ENCODE data around the gene TMOD1. TPM values are rescaled to one million over a fixed set of nuclear protein-coding genes. Genes with fewer than 3 reads are reported as not detected.

The TMOD1 gene
- total and polyA plus RNA-seq, 2 of the 13 experiments (the other 11 are each of a cell fraction or from before 2014, with no cell fraction given) = 0.04 to 0.07 TPM

DNA sequence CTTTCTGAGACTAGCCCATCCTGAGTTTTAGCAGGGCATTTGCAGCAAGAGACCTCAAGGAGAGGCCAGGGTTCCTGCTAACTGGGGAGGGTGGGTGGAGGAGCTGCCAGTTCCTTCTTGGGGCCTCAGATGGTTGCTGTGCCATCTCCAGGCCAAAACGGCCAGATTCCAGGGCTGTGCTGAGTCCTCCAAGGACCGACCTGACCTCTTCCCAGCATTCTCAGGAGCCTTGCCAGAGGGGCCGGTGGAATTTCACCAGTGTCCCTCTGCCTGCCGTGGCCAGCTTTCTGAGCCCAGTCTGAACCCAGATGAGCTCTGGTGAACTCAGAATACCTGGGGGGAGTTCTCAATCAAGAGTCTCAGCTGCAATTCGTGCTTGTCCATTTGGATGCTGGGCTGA, 77.4 kb downstream of the TMOD1 start:
- H3K27me3 ChIP-seq (ENCODE audit: control insufficient read depth in 1 of 2, insufficient read depth in 2 of 2, low read length in 2 of 2) = peaks cover 0 to 7% of the 10 kb centered on the region in 2 experiments; a peak in 1 of 5 replicates
- WGBS (ENCODE audit: low lambda C conversion rate) = 0% methylated on average over 1 of the region's 5 CpGs
- no peaks in the 10 kb centered on the region for H3K4me1 ChIP-seq (ENCODE audit: insufficient read depth, low read length)
- no peak for DNase-seq (ENCODE audit: low spot score)
- no peak overlapping the region for H2AFZ ChIP-seq (ENCODE audit: low read length)
- ATAC-seq = no peak
- no peak for FAIRE-seq
- ChIA-PET POLR2A (no interaction called here), CTCF (ENCODE audit: low intra/inter-chr PET ratio, low total read pairs) (no interaction called here)
- no peak overlapping the region for H3K27ac ChIP-seq (ENCODE audit: extremely low read length, insufficient read depth, low read length)
- H3K4me2 ChIP-seq (ENCODE audit: low read depth, low read length) = no peak overlapping the region
- no peaks in the 10 kb centered on the region for H3K9me3 ChIP-seq (ENCODE audit: low read length)
- no peaks in the 10 kb centered on the region for H3K36me3 ChIP-seq (replicated peaks in 1 of 2; ENCODE audit: control insufficient read depth in 1 of 2, insufficient read depth in 2 of 2, low read length in 2 of 2)
- TF ChIP-seq, protein P1, sequence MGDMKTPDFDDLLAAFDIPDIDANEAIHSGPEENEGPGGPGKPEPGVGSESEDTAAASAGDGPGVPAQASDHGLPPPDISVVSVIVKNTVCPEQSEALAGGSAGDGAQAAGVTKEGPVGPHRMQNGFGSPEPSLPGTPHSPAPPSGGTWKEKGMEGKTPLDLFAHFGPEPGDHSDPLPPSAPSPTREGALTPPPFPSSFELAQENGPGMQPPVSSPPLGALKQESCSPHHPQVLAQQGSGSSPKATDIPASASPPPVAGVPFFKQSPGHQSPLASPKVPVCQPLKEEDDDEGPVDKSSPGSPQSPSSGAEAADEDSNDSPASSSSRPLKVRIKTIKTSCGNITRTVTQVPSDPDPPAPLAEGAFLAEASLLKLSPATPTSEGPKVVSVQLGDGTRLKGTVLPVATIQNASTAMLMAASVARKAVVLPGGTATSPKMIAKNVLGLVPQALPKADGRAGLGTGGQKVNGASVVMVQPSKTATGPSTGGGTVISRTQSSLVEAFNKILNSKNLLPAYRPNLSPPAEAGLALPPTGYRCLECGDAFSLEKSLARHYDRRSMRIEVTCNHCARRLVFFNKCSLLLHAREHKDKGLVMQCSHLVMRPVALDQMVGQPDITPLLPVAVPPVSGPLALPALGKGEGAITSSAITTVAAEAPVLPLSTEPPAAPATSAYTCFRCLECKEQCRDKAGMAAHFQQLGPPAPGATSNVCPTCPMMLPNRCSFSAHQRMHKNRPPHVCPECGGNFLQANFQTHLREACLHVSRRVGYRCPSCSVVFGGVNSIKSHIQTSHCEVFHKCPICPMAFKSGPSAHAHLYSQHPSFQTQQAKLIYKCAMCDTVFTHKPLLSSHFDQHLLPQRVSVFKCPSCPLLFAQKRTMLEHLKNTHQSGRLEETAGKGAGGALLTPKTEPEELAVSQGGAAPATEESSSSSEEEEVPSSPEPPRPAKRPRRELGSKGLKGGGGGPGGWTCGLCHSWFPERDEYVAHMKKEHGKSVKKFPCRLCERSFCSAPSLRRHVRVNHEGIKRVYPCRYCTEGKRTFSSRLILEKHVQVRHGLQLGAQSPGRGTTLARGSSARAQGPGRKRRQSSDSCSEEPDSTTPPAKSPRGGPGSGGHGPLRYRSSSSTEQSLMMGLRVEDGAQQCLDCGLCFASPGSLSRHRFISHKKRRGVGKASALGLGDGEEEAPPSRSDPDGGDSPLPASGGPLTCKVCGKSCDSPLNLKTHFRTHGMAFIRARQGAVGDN (CRISPR knock-in tag; IDR thresholded peaks at IDR 0.05) = no peak
- TF ChIP-seq ZNF790 (CRISPR knock-in tag; IDR thresholded peaks at IDR 0.05; ENCODE audit: borderline replicate concordance) (no peak), SP1 (IDR thresholded peaks at IDR 0.05) (no peak), SP1 (CRISPR knock-in tag; IDR thresholded peaks at IDR 0.05) (no peak), AHR (CRISPR knock-in tag; IDR thresholded peaks at IDR 0.05) (no peak)
- TF ChIP-seq, protein P2, sequence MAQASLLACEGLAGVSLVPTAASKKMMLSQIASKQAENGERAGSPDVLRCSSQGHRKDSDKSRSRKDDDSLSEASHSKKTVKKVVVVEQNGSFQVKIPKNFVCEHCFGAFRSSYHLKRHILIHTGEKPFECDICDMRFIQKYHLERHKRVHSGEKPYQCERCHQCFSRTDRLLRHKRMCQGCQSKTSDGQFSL (CRISPR knock-in tag; IDR thresholded peaks at IDR 0.05) = no peak
- TF ChIP-seq, protein P3, sequence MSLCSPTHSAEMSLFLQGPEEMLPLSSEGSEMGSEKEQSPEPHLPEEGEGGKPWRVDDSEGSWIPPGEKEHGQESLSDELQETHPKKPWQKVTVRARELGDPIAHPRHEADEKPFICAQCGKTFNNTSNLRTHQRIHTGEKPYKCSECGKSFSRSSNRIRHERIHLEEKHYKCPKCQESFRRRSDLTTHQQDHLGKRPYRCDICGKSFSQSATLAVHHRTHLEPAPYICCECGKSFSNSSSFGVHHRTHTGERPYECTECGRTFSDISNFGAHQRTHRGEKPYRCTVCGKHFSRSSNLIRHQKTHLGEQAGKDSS (CRISPR knock-in tag; IDR thresholded peaks at IDR 0.05; ENCODE audit: borderline replicate concordance, low read depth) = no peak
- in situ Hi-C loops (cut with HindIII; ENCODE audit: extremely low pct_ligation_motif_present, low pct_unique_long_range_greater_than_20kb) (no loop called here), intact Hi-C loops (cut with micrococcal nuclease; ENCODE audit: unreplicated experiment) (no loop called here)
- H3K4me3 ChIP-seq (replicated peaks in 1 of 3; ENCODE audit: insufficient read depth in 1 of 3, low read depth in 2 of 3, low read length in 3 of 3) = no peak overlapping the region
- H3K79me2 ChIP-seq (ENCODE audit: insufficient read depth, low read length) = no peaks in the 10 kb centered on the region
- no peak overlapping the region for H3K9ac ChIP-seq (ENCODE audit: insufficient read depth, low read depth, low read length)
- no TSS peak for BruUV-seq (replicated peaks)
- no peaks in the 10 kb centered on the region for H4K20me1 ChIP-seq (ENCODE audit: insufficient read depth, low read length)
